Choroid plexus epithelial cell (primary cell): ENCODE results near the gene RLBP1.

Experiments used
- DNase-seq: peaks from one replicate; pipeline ENCODE4 v3.0.0-alpha.2; 2010; ENCODE audit warnings: low read depth
- H3K4me3 ChIP-seq: 2 replicates; pipeline ENCODE4 v1.5.1; 2011; ENCODE audit warnings: low read depth, mild to moderate bottlenecking, control low read depth, low read length, moderate library complexity
- TF ChIP-seq, protein P1 (sequence below): conservative IDR thresholded peaks from 2 replicates; pipeline ENCODE4 v1.5.1; 2011; ENCODE audit warnings: low read depth, mild to moderate bottlenecking, control low read depth, inconsistent platforms, low read length, moderate library complexity

Gene RLBP1

DNA sequence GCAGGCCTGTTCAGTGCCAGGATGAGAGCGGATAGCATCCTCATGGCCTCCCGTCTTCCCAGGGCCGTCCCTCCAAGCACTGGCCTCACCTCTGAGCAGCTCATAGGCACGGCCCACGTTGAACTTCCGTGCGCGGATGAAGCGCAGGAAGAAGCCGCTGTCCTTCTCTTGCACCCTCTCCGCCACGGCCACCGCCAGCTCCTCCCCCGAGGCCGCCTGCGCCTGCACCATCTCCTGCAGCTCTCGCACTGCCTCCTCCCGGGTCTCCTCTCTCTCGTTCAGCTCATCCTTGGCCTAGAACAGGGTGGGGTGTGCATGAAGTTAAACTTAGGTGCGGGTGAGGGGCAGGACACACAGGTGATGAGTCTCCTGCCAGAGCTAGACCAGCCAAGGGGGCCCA is 4.3 kb downstream of the RLBP1 start:
- DNase-seq, result no peak
- H3K4me3 ChIP-seq, result no peak overlapping the region
- TF ChIP-seq, protein P1, sequence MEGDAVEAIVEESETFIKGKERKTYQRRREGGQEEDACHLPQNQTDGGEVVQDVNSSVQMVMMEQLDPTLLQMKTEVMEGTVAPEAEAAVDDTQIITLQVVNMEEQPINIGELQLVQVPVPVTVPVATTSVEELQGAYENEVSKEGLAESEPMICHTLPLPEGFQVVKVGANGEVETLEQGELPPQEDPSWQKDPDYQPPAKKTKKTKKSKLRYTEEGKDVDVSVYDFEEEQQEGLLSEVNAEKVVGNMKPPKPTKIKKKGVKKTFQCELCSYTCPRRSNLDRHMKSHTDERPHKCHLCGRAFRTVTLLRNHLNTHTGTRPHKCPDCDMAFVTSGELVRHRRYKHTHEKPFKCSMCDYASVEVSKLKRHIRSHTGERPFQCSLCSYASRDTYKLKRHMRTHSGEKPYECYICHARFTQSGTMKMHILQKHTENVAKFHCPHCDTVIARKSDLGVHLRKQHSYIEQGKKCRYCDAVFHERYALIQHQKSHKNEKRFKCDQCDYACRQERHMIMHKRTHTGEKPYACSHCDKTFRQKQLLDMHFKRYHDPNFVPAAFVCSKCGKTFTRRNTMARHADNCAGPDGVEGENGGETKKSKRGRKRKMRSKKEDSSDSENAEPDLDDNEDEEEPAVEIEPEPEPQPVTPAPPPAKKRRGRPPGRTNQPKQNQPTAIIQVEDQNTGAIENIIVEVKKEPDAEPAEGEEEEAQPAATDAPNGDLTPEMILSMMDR, result no peak

DNA sequence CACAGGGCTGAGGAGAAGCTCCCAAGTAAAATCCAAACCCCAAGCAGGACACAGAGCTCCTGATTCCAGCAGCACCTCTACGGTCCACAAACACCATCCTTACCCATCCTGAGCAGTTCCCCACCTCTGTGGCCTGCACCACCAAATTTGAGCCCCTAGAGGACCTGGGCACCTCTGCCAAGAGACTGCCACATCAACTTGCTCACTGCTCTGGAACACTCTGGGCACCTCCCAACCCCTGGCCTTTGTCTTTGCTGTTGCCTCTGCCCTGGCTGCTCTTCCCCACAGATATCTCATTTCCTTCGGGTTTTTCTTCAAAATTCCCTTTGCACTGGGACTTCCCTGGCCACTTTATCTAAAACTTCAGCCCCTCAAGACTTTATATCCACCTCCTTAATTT is 5.8 kb downstream of the RLBP1 start:
- TF ChIP-seq, protein P1, result no peak
- no peak for DNase-seq
- no peak overlapping the region for H3K4me3 ChIP-seq

DNA sequence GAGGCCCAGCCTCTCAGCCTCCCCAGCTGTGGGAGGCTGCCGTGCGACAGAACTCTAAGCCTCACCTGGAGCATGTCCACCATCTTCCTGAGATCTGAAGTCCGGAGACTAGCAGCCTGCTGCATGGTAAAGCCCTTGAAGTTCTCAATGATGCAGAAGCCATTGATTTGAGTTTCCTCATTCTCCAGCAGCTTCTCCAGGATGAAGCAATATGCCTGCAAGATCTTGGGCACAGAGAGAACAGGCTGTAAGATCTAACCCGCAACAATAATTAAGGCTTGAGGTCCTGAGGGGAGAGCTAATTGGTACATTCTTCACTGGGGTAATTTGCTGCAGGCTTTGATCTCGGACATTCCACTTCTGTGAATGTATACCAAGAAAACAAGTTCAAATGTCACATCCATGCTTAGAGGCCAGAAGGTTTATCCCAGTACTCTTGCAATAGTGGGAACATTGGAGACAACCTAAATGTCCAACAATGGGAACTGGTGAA is 9.7 kb downstream of the RLBP1 start:
- no peak for DNase-seq
- no peak overlapping the region for H3K4me3 ChIP-seq
- TF ChIP-seq, protein P1, result no peak

DNA sequence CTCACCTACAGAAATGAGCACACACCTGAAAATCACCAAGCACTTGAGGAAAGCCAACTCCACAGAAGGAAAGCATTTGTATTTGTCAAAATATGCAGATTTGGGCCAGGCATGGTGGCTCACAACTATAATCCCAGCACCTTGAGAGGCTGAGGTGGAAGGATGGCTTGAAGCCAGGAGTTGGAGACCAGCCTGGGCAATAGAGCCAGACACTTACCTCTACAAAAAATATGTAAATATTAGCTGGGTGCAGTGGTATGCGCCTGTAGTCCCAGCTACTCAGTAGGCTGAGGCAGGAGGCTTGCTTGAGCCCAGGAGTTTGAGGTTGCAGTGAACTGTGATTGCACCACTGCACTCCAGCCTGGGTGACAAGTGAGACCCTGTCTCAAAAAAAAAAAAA is 12.3 kb downstream of the RLBP1 start:
- H3K4me3 ChIP-seq, result no peak overlapping the region
- TF ChIP-seq, protein P1, result no peak
- no peak for DNase-seq

DNA sequence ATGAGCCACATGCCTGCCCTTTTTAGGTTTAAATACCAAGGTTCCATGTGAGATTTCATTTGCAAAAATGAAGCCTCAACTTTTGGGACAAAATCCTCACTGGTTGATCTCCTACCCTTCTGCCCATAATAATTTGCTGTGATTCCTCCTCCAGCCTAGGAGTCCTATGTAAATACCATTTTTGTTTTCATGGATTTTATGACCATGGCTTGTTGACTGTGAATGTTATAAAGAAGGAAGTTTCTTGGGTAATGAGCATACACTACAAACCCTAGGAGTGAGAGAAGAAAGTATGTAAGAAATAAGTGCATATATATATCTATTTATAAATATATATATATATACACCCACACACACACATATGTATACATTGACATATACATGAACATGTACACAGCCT is 13.1 kb downstream of the RLBP1 start:
- TF ChIP-seq, protein P1, result no peak
- no peak overlapping the region for H3K4me3 ChIP-seq
- no peak for DNase-seq

DNA sequence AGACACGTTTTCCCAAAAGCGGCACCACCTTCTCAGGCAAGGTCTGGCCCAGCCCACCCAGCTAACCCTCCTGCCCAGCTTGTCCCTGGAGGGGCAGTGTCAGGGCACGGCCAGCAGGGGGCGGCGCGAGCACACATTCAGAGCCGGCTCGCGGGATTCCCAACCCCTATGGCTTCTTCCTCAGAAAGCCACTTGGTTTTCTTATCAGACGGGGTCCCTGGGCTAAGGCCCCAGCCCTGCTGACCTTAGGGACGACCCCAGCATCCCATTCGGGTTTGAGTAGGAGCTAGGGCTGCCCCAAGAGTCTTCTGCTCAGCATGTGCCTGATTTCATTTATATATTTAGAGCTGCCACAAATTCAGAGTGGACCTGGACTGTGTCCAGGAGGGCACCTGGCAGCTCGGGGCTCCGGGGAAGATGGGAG is 14.5 kb downstream of the RLBP1 start:
- TF ChIP-seq, protein P1, result peak; percentile 99
- DNase-seq, result peak; percentile 72
- H3K4me3 ChIP-seq, result peak overlapping the region; percentile 28

DNA sequence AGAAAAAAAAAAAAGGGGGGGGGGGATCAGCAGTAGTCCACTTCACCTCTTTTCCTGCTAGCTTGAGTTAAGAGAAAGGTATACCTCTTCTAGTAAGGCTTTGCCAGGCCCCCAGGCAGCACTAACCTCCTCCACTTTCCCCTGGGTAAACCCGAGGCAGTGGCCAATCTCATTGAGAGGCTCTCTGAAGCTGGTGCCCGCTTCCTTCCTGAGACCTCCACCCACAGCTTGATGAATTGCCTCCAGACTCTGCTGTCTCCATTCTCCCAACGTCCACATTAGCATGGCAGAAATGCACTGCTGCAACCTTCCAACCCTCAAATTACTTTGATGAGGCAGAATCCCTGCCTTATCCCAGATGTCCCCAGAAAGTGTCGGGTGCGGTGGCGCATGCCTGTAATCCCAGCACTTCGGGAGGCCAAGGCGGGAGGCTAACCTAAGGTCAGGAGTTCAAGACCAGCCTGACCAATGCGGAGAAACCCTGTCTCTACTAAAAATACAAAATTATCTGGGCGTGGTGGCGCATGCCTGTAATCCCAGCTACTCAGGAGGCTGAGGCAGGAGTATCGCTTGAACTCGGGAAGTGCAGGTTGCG is 15.3 kb downstream of the RLBP1 start:
- no peak overlapping the region for H3K4me3 ChIP-seq
- TF ChIP-seq, protein P1, result no peak
- no peak for DNase-seq
